Activated B cell treated with CpG ODN at 0.5 μM for 24 hours (primary cell): Measurements from ENCODE around the gene OASL. TPM values are rescaled to one million over a fixed set of nuclear protein-coding genes. Genes with fewer than 3 reads are reported as not detected.

ENCODE experiments used
- ATAC-seq: fragments of 200-7000 bp; cut with Tn5 transposase; one replicate; pipeline ENCODE4 v1.10.0; 2021; ENCODE audit warnings: low read depth, mild to moderate bottlenecking, moderate library complexity
- CTCF ChIA-PET: fragments of 350-600 bp; sonication (Branson Sonifier 250); formaldehyde crosslinking; loops from one replicate; lab custom pipeline; 2021; ENCODE audit warnings: antibody characterized with exemption; lab: Charles Lee
- POLR2A ChIA-PET: fragments of 350-600 bp; sonication (Branson Sonifier 250); formaldehyde crosslinking; loops from one replicate; lab custom pipeline; 2021; ENCODE audit warnings: antibody characterized with exemption; lab: Charles Lee
- DNase-seq: peaks from one replicate; pipeline ENCODE4 v3.0.0; 2022
- H3K27ac Mint-ChIP-seq: one replicate; pipeline ENCODE4 v1.8.0; 2020; ENCODE audit warnings: mixed read lengths
- H3K27me3 Mint-ChIP-seq: one replicate; pipeline ENCODE4 v1.8.0; 2021; ENCODE audit warnings: mixed read lengths
- H3K36me3 Mint-ChIP-seq: one replicate; pipeline ENCODE4 v1.8.0; 2021; ENCODE audit warnings: low read depth, mixed read lengths
- H3K4me1 Mint-ChIP-seq: one replicate; pipeline ENCODE4 v1.8.0; 2021; ENCODE audit warnings: mixed read lengths
- H3K4me3 Mint-ChIP-seq: one replicate; pipeline ENCODE4 v1.8.0; 2020; ENCODE audit warnings: mild to moderate bottlenecking, mixed read lengths
- H3K9me3 Mint-ChIP-seq: one replicate; pipeline ENCODE4 v1.8.0; 2020; ENCODE audit warnings: mixed read lengths
- intact Hi-C: fragments of 100-400 bp; cut with micrococcal nuclease; formaldehyde crosslinking; loops from one replicate; pipeline ENCODE4 v1.15.1; 2024
- total RNA-seq: library from RNA; stranded (reverse); gene quantifications from 2 replicates; pipeline ENCODE4 v1.2.3, GENCODE V29; 2022
- TF ChIP-seq, protein P1 (sequence below): fragments of 200-600 bp; IDR thresholded peaks from one replicate; pipeline ENCODE4 v1.8.0; 2022; ENCODE audit warnings: antibody characterized with exemption, mild to moderate bottlenecking

Gene OASL
- total RNA-seq, 1 donor from 2014 or later: 1.4 TPM

- H3K4me1 Mint-ChIP-seq: peaks cover 16% of the 10 kb centered on the region
- no peak overlapping the region for H3K27ac Mint-ChIP-seq
- intact Hi-C loops: no loop called here
Observed at GRCh38 chr12:121011820-121012219, 27.2 kb downstream of the OASL start.

GRCh38 chr12:121010860-121011259, 28.2 kb downstream of the OASL start:
- Mint-ChIP-seq H3K4me1 (peaks cover 11% of the 10 kb centered on the region), H3K9me3 (no peaks in the 10 kb centered on the region), H3K36me3 (peaks cover 75% of the 10 kb centered on the region), H3K27ac (no peak overlapping the region), H3K27me3 (no peaks in the 10 kb centered on the region), H3K4me3 (no peak overlapping the region)
- DNase-seq (no peak), ATAC-seq (no peak)
- ChIA-PET CTCF (no interaction called here), POLR2A (no interaction called here)
- TF ChIP-seq, protein P1, sequence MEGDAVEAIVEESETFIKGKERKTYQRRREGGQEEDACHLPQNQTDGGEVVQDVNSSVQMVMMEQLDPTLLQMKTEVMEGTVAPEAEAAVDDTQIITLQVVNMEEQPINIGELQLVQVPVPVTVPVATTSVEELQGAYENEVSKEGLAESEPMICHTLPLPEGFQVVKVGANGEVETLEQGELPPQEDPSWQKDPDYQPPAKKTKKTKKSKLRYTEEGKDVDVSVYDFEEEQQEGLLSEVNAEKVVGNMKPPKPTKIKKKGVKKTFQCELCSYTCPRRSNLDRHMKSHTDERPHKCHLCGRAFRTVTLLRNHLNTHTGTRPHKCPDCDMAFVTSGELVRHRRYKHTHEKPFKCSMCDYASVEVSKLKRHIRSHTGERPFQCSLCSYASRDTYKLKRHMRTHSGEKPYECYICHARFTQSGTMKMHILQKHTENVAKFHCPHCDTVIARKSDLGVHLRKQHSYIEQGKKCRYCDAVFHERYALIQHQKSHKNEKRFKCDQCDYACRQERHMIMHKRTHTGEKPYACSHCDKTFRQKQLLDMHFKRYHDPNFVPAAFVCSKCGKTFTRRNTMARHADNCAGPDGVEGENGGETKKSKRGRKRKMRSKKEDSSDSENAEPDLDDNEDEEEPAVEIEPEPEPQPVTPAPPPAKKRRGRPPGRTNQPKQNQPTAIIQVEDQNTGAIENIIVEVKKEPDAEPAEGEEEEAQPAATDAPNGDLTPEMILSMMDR: no peak
- intact Hi-C loops: no loop called here

More at GRCh38 chr12:121011820-121012219, 27.2 kb downstream of the OASL start:
- CTCF ChIA-PET: no interaction called here
- no peak for DNase-seq
- H3K27me3 Mint-ChIP-seq: no peaks in the 10 kb centered on the region
- POLR2A ChIA-PET: no interaction called here
- H3K4me3 Mint-ChIP-seq: no peak overlapping the region
- ATAC-seq: no peak
- H3K36me3 Mint-ChIP-seq: peaks cover 72% of the 10 kb centered on the region
- H3K9me3 Mint-ChIP-seq: no peaks in the 10 kb centered on the region
- TF ChIP-seq, protein P1: no peak

GRCh38 chr12:121009741-121010140, 29.3 kb downstream of the OASL start:
- CTCF ChIA-PET: no interaction called here
- intact Hi-C loops: no loop called here
- Mint-ChIP-seq H3K27me3 (no peaks in the 10 kb centered on the region), H3K36me3 (peaks cover 82% of the 10 kb centered on the region), H3K4me1 (peaks cover 3% of the 10 kb centered on the region), H3K9me3 (no peaks in the 10 kb centered on the region), H3K27ac (no peak overlapping the region), H3K4me3 (no peak overlapping the region)
- POLR2A ChIA-PET: no interaction called here
- TF ChIP-seq, protein P1: no peak
- DNase-seq: no peak
- ATAC-seq: no peak

GRCh38 chr12:121008347-121009098, 30.5 kb downstream of the OASL start:
- peaks cover 92% of the 10 kb centered on the region for H3K36me3 Mint-ChIP-seq

GRCh38 chr12:121005346-121005815, 33.7 kb downstream of the OASL start:
- intact Hi-C loops: loop anchor here (1.0 kb wide), 1 partner anchor 91 kb away; no protein-coding TSS in a partner anchor
- no peak overlapping the region for H3K27ac Mint-ChIP-seq
- CTCF ChIA-PET: interaction anchor here (1.3 kb wide), 1 partner anchor 92 kb away, joined by 3 read pairs; no protein-coding TSS in a partner anchor

More at GRCh38 chr12:121008347-121009098, 30.5 kb downstream of the OASL start:
- ATAC-seq (no peak), DNase-seq (no peak)
- no peak overlapping the region for H3K27ac Mint-ChIP-seq
- TF ChIP-seq, protein P1: no peak
- CTCF ChIA-PET: no interaction called here
- H3K27me3 Mint-ChIP-seq: no peaks in the 10 kb centered on the region
- no peak overlapping the region for H3K4me3 Mint-ChIP-seq
- H3K9me3 Mint-ChIP-seq: no peaks in the 10 kb centered on the region
- intact Hi-C loops: no loop called here
- POLR2A ChIA-PET: interaction anchor here (0.6 kb wide), 1 partner anchor 387 kb away, joined by 3 read pairs; no protein-coding TSS in a partner anchor
- H3K4me1 Mint-ChIP-seq: no peaks in the 10 kb centered on the region

More at GRCh38 chr12:121005346-121005815, 33.7 kb downstream of the OASL start:
- no peak for ATAC-seq
- H3K27me3 Mint-ChIP-seq: no peaks in the 10 kb centered on the region
- no peaks in the 10 kb centered on the region for H3K9me3 Mint-ChIP-seq
- POLR2A ChIA-PET: interaction anchor here (0.7 kb wide), 1 partner anchor 127 kb away, joined by 3 read pairs; the partner anchor contains the start of gene P2RX7
- H3K36me3 Mint-ChIP-seq: peaks cover 82% of the 10 kb centered on the region
- no peak overlapping the region for H3K4me3 Mint-ChIP-seq
- no peak for DNase-seq
- TF ChIP-seq, protein P1: no peak
- no peaks in the 10 kb centered on the region for H3K4me1 Mint-ChIP-seq
